Neural cell (in vitro differentiated cells): ENCODE data around the gene SUPT3H.

Experiments
- TAF1 ChIP-seq: IDR thresholded peaks from 2 replicates; pipeline ENCODE4 v1.6.1; 2012; ENCODE audit warnings: low read depth
- TF ChIP-seq, protein P1 (sequence below): fragments of 450-650 bp; IDR thresholded peaks from 2 replicates; pipeline ENCODE4 v1.5.1; 2014; ENCODE audit warnings: antibody characterized with exemption, mild to moderate bottlenecking, moderate library complexity; ENCODE audit not compliant: poor library complexity, severe bottlenecking

- TF ChIP-seq, protein P1, sequence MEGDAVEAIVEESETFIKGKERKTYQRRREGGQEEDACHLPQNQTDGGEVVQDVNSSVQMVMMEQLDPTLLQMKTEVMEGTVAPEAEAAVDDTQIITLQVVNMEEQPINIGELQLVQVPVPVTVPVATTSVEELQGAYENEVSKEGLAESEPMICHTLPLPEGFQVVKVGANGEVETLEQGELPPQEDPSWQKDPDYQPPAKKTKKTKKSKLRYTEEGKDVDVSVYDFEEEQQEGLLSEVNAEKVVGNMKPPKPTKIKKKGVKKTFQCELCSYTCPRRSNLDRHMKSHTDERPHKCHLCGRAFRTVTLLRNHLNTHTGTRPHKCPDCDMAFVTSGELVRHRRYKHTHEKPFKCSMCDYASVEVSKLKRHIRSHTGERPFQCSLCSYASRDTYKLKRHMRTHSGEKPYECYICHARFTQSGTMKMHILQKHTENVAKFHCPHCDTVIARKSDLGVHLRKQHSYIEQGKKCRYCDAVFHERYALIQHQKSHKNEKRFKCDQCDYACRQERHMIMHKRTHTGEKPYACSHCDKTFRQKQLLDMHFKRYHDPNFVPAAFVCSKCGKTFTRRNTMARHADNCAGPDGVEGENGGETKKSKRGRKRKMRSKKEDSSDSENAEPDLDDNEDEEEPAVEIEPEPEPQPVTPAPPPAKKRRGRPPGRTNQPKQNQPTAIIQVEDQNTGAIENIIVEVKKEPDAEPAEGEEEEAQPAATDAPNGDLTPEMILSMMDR: no peak
- no peak for TF ChIP-seq TAF1
Measured at GRCh38 chr6:45320349-45320748, 57.4 kb downstream of the SUPT3H start.
